ENCODE measurements around the gene DUSP1.

DUSP1 gene

DNA sequence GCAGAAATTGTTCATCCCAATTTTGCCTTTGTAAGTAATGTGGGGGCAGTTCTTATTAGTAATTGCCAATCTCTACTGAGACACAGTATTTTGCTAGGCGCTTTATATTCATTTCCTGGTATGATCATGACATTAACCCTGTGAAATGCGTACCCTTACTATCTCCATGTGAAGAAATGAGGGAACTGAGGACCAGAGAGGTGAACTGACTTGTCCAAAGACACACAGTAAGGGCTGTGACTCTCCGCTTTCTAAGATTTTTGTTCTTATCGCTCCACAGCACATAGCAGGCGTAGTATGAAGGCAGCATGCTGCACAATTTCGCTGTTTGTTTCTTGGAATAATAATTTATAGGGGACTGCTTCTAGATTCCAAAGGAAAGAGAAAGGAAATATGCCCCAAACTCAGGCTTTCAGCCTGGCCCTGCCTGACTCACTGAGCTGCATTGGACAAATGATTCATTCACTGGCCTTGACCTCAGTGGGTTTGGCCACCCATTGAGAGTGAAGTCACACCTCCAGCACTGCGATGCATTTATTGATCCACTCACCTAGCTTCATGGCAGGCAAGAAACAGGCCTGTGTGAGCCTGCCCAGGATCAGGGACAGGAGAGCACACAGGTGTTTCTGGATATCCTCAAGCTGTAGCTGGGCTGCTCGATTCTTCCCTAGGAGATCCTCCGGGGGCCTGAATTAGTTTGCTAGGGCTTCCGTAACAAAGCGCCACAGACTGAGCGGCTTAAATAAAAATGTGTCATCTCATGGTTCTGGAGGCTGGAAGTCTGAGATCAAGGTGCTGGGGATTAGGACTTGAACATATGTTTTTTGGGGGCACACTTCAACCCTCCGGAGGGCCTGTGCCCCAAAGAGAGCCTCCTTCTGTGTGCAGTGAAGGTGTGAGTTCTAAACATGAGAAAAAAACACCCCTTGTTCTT is 7.2 kb upstream of the DUSP1 start:
- DNase-seq, result no peak

DNA sequence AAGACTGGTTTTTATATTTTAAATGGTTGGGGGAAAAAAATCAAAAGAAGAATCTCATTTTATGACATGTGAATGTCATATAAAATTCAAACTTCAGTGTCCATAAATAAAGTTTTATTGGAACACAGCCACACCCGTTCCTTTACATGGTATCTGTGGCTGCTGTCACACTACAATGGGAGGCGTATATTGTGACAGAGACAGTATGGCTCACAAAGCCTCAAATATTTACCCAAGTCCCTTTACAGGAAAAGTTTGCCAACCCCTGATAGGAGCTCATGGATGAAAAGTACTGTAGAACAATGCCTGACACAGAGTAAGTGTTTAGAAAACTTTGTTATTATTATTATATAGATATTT is 5.2 kb upstream of the DUSP1 start:
- no peak for DNase-seq

DNA sequence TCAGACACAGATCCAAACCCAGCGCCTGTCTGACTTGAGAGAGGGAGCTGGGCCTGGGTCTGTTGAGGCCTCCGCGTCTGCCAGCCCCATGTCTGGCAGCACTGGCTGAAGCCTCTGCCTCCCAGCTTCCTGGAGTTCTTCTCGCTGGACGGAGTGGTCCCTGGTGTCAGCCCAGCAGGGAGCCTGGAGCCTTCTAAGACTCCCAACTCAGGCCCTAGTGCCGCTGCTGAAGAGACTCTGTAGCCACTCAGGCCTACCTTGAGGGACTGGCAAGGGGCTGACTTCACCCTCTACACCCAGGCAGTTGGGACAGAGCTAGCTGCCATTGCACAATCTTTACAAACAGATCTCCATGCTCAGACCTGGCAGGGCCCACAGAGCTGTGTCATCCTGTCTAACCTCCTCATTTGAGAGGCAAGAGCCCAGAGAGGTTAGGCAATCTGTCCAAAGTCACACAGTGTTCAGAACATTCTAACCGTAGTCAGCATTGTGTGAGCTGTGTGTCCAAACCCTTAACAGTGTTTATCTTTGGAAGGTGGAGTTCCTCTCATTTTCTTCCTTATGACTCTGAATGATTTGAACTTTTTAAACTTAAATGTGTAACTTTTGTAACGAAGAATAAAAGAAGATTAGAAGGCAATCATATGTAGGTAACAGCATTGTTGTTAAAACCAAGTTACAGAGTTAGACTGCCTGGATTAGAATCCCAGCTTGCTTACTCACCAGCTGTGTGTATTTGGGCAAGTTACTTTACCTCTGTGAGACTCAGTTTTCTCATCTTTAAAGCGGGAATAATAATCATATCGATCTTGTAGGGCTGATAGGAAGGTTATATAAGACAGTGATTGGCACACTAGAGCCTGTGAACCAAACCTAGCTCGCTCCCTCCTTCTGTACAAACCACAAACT is 4.6 kb upstream of the DUSP1 start:
- DNase-seq, result no peak

DNA sequence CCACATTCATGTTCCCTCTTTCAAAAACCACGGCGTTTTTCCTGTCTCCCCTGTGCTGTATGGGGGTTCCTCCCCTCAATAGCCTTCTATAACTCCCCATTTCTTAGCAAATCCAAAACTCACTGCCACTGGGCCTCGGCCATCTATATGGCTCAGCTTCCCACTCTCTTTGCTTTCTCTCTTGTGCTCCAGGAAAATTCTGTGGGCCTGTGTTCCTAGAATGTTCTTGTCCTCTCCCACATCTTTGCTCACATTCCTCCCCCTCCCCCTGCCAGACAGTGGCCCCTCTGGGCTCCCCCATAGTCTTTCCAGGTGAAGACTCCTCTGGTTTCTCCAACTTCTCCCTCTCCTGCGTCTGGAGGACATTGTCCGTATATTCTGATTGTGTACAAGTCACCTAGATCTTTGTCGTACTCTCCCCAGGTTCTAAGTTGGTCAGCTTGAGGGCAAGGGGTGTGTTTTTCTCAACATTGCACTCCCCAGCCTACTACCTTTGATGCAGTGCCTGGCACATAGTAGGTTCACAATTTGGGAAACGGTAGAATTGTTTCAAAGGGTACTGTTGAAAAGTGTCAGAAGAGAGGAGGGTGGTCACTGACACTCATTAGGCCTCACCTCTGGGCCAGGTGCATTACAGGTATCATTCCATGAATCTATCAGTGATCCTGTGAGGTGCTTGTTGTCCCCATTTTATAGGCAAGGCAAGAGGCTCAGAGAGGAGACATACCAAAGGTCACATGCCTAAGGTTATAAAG is 3.7 kb upstream of the DUSP1 start:
- DNase-seq, result no peak

DNA sequence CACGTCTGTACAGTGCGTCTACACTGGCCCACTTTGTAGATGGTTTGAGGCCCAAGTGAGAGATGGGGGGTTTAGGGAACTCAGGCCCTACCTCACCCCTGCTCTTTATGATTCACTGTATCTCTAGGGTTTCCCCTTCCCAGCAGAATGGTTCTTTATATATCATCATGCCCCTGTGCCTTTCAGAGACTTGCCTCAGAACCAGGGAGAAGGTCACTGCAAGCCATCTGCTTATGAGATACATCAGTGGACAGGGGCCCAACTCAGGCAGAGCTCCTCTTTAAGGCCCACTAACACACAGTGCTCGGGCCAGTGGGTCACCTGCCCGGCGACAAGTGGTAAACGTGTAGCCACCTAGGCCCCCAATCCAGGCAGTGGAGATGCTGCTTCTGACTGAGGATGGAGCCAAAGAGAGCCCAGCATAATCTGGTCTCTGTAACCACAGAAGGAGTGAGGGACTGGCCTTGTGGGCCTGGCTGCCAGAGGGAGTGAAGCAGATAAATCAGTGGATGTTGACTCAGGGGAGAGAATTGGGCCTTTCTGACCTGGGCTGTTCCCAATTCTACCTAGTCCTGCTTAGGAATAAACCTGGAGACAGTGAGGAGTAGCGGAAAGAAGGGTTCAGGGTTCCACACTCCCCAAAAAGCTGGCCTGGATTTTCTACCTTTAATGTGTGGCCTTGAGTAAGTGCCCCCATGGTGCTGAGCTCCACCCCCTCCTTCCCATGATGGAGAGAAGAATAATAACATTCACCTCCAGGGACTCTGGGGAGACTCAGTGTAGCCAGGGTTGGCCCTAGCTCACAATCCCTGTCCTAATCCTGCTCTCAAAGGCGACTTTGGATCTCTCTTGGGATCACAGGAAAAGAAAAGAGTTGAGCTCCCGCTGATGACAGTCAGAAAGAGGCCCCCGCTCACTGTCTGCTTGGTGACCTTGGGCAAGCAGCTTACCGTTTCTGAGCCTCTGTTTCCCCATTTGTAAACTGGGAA is 2.8 kb upstream of the DUSP1 start:
- DNase-seq, result no peak

DNA sequence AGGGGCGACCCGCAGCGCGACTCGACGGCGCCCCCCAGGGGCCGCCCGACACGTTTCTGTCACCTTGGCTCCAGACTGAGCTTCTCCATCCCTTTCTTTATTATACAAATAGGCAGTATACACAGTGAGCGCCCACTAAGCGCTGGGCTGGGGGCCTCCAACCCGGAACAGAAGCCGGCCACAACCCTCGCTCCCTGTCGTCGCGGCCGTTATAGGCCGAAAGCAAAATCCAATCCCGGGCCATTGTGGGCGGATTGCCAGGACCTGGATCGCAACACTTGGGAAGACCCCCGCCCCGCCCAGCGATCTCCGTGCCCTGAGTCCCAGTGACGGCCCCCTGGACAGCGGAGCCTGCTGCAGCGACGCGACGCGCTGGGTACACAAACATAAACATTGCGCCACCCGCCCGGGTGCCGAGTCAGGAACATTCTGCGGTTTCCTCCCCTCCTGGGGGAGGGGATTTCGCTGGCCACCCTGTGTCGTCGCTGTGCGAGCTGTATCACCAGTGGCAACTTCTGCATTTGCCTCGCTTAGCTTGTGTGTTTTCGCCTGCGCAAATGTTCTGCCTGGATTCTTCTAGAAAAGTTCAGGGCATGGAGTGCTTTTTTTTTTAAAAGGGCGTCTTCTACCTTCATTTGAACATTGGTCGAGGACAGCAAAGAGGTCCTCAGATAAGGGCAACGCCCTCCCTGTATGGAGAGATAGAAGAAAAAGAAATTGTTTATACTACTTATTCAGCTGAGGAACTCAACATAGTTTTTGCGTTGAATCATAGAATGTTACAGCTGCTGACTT is 1.3 kb upstream of the DUSP1 start:
- peak; percentile 70 to 73 for DNase-seq

DNA sequence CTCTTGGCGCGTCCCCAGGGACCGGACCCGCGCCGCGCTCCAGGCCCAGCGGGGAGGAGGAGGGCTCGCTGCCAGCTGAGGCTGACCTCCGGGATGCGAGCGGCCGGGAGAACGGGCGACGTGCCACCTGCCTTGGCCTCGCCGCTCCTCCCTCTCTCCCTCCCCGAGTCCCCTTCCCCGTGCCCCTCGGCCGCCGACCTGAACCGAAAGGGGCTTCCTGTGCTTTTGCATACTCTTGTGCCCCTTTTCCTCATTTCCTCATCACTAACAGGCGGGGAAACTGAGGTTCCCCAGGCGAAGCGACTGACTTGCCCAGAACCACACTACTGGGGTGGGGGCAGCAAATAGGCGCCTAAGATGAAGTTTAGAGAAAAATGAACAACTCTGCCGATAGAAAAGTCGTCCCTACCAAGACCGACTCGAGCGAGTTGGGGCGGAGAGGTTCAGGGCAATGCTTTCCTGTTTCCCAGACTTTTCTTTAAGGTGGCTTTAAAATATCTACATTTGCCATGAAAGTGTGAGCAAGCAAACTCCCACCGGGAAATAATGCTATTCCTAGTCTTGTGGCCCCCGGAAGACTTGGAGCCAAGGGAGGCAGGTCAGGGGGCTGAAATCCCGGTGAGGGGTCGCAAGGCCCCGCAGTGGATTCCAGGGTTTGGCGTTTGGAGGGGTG is 580 bp upstream of the DUSP1 start:
- DNase-seq, result peak in 1 of 2 experiments; percentile 12

DNA sequence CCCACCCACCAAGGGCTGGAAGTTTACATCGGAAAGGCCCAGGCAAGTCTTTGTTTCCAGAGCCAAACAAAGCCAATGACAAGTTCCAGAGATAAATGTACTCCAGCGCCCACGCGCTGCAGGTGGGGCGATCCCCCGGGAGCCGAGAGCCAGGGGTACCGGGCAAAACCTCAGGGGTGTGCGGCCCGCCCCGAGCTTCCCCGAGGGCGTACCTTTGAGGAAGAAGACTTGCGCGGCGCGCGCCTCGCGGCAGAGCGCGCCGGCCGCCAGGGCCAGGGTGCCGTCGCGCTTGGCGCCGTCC is 671 bp downstream of the DUSP1 start:
- DNase-seq, result peak in 1 of 2 experiments; percentile 36

DNA sequence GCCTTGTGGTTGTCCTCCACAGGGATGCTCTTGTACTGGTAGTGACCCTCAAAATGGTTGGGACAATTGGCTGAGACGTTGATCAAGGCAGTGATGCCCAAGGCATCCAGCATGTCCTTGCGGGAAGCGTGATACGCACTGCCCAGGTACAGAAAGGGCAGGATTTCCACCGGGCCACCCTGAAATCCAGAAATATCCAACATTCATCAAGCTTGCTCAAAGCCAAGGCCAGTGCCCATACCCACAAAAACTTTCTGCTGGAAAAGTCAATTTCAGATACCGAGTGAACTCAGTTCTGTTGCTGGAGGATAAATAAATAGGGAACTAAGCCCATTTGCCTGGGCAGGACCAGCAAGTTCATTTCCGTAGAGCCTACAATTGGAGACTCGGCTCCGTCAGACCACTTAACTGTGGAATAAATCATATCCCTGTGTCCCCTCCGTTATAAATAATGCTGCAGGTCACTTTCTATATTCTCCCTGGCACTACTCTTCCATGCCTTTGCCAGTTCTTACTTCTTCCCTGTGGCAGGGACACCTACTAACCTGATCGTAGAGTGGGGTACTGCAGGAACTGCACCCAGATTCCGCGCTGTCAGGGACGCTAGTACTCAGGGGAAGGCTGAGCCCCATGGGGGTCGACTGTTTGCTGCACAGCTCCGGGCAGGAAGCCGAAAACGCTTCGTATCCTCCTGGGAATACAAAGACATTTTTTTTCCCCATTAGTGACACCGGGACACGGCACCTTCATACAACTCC is 1.2 kb downstream of the DUSP1 start:
- no peak for DNase-seq

DNA sequence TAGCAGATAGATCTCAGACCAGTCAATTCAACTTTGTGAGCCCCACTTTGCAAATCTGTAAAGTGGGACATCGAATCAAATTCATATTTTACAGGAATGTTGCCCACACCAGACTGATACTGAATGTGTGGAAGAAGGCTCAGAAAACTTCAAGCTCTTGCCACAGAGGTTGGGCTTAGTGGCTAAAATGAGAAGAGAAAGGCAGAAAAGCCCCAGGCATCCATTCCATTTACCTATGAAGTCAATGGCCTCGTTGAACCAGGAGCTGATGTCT is 1.7 kb downstream of the DUSP1 start:
- no peak for DNase-seq

DNA sequence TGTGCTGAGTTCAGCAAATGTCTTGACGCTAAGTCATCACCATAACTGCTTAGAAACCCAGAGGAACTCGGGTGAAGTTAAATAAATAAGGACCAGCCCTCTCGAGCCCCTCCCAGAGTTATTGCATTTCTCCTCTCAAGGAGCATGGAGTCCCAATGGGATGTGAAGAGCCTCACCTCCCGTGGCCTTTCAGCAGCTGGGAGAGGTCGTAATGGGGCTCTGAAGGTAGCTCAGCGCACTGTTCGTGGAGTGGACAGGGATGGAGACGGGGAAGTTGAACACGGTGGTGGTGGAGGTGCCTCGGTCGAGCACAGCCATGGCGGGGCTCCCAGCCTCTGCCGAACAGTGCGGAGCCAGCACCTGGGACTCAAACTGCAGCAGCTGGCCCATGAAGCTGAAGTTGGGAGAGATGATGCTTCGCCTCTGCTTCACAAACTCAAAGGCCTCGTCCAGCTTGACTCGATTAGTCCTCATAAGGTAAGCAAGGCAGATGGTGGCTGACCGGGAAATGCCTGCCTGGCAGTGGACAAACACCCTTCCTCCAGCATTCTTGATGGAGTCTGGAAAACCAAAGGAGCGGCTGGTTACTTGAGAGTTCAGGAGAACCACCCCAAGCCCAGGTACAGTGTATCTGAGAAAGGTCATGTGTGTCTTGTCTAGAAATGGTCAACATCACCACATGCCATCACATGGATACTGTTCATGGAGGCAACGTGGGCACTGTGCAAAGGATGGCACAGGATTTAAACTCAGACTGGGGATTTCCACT is 2.2 kb downstream of the DUSP1 start:
- DNase-seq, result no peak

DNA sequence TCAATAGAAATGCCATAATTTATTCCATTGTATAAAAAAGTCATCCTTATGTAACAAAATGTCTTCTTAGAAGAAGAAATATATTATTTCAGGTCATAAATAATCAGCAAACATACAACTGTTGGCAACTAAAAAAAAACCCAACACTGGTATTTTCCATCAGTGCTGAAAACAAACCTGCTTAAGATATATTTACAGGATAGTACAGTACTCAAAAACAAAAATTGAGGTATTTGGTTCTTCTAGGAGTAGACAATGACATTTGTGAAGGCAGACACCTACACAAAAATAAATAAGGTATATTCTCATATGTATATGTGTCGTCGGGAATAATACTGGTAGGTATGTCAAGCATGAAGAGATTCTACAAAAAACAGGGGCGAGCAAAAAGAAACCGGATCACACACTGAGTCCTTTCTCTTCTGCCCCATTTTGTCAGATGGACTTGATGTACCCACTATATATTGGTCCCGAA is 2.9 kb downstream of the DUSP1 start:
- no peak for DNase-seq

DNA sequence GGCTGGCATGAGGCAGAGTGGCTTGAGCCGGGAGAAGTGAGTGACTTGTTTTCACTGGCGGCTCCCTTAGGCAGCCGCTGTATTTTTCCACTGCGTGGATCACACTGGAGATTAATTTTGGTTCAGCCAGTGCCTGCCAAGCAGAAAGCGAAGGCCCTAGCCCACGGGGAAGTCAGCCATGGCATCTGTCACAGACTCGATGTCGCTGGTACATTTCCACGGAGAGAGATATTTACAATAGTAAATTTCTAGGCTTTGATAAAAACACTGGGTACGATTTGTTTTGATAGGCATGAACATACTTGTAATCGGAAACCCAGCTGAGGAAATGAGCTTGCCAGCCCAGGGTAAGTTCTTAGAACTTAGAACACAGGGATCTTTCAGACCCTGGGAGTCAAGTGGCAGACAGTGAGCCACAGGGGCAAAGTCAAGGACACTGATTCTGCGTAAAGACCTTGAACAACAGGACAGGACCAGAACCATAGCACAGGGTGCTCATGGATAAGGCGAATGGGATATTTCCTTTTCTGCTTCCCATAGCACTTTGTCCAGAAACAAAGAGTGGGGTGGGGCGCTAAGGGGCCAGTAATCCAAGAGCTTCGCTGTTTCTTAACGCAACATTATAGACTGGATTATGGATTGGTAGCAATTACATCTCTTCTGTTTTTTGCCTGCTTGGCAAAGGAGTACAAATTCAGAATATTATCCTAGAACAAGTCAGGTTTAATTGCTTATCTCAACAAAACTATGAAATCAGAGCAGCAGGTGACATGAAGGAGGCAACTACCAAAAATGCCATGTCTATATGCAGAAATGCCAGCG is 4.5 kb downstream of the DUSP1 start:
- no peak for DNase-seq

DNA sequence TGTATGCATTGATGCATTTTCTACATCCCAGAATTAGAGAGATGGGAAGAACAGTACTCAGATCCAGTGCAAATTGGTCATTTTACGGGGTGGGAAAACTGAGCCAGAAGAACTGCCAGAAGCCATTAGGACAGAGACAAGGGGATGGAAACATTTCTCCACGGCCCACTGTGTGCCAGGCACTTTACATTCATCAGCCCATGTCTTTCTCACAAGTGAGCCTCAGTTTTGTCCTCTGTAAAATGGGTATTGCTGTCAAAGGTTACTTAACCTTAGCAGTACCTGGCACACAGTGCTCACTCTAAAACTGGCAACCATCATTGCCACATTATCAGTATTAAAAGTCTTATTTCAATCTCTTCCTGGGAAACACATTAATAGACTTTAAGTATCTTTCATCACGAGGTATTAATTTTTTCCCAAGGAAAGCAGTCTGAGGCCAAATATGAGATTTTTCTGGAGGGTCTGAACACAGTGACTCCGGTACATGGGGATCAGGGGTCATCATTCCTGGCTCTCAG is 5.2 kb downstream of the DUSP1 start:
- no peak for DNase-seq

DNA sequence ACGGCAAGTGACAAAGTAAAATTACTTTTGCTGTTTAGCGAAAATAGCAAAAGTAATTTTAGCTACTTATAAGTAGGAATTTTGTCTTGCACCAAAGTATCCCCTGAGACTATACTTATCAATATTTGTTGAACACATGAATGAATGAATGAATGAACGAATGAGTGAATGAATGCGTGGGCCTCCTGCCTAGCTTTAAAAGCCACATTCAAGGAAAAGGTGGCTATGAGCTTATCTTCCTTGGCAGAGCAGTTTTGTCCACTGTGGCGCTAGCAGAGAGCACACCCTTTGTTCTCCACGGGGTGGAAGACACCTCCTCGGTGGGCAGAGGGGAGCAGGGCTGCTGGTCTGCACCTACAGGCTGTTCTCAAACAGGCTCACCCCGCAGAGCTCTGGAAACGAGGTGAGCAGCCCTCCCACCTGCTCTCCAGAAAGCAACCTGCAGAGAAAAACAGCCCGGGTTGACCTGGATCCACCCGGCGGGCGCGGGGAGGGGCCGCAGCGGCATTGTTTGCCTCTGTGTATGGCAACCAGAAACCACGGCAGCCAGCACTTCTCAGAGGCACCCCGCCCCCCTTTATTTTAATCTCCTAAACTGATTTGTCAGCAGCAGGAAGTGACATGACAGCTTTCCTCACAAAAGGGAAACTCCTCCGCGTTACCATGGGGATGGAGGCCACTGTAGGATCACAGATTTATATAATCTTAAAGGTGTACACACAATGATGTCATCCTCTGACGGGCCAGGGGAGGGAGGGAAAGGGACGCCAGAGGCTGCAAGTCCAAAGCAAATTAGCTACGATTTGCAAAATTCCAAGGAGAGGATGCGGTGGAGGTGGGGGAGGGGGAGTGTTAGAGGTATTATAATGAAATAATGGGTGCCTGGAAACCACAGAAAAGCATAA is 5.9 kb downstream of the DUSP1 start:
- DNase-seq, result peak; percentile 74 to 95

DNA sequence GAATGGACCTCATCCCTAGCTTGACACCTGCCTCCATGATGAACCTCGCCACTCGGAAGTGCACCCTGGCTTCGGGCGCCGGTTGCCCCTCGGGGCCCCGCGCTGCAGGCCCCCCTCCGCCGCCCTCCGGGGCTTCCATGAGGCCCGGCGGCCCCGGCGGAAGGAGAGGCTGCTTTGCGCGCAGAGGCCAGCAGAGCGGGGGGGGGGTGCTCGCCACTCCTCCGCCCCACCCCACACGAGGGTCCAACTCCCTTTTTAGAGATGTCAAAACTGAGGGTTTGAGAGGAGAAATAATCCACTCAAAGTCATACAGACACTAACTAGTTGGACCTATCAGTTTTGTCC is 7.9 kb downstream of the DUSP1 start:
- no peak for DNase-seq

Measured in stimulated activated CD4-positive, alpha-beta T cell treated with anti-CD3 and anti-CD28 coated beads, Interleukin-4, amount 100 ng/mL, for 4 hours (primary cell).